ENCODE data around the gene FOSL2. TPM values are rescaled to one million over a fixed set of nuclear protein-coding genes. Genes with fewer than 3 reads are reported as not detected.

FOSL2 gene
- total and polyA plus RNA-seq, 10 of the 15 experiments (the other 5 are each of a cell fraction or from before 2014, with no cell fraction given): 0.05 to 1.3 (median 0.34) TPM

- intact Hi-C loops (cut with micrococcal nuclease; ENCODE audit: unreplicated experiment) (no loop called here), in situ Hi-C loops (cut with MboI) (no loop called here)
- BruUV-seq (replicated peaks): no TSS peak
- H3K4me1 ChIP-seq (ENCODE audit: control insufficient read depth, insufficient read depth, low read length): no peaks in the 10 kb centered on the region
- no peak overlapping the region for H3K4me2 ChIP-seq (ENCODE audit: control insufficient read depth, insufficient read depth)
- H3K27me3 ChIP-seq (replicated peaks in 1 of 2; ENCODE audit: control insufficient read depth in 2 of 2, insufficient read depth in 2 of 2, low read length in 1 of 2): no peaks in the 10 kb centered on the region; a peak in 1 of 4 replicates
- WGBS (ENCODE audit: insufficient coverage, insufficient replicate concordance, low lambda C conversion rate, missing lambda C conversion rate): 32% methylated on average over 5 of the region's 5 CpGs
- ATAC-seq: no peak
- POLR2A ChIA-PET: no interaction called here
- FAIRE-seq: no peak
- TF ChIP-seq NR2F1 (conservative IDR thresholded peaks at IDR 0.05): no peak
- TF ChIP-seq CHD2 (IDR thresholded peaks at IDR 0.05; ENCODE audit: borderline replicate concordance, low read depth, low read length): no peak
- TF ChIP-seq, protein P1, sequence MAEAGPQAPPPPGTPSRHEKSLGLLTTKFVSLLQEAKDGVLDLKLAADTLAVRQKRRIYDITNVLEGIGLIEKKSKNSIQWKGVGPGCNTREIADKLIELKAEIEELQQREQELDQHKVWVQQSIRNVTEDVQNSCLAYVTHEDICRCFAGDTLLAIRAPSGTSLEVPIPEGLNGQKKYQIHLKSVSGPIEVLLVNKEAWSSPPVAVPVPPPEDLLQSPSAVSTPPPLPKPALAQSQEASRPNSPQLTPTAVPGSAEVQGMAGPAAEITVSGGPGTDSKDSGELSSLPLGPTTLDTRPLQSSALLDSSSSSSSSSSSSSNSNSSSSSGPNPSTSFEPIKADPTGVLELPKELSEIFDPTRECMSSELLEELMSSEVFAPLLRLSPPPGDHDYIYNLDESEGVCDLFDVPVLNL (IDR thresholded peaks at IDR 0.05; ENCODE audit: low read depth, low read length): no peak
- TF ChIP-seq HDGF (IDR thresholded peaks at IDR 0.05): no peak
- no peak for TF ChIP-seq BACH1 (IDR thresholded peaks at IDR 0.05; ENCODE audit: borderline replicate concordance)
- no peak for TF ChIP-seq TCF7 (IDR thresholded peaks at IDR 0.05; ENCODE audit: borderline replicate concordance)
- no peak for TF ChIP-seq HDAC6 (IDR thresholded peaks at IDR 0.05; ENCODE audit: unreplicated experiment)
- no peak for TF ChIP-seq YY1 (IDR thresholded peaks at IDR 0.05; ENCODE audit: low read depth, low read length)
- no peak for TF ChIP-seq MEF2A (IDR thresholded peaks at IDR 0.05; ENCODE audit: insufficient read depth, low read depth, low read length)
- no peak for TF ChIP-seq BMI1 (IDR thresholded peaks at IDR 0.05; ENCODE audit: borderline replicate concordance)
- TF ChIP-seq JUND (IDR thresholded peaks at IDR 0.05; ENCODE audit: low read depth, low read length): no peak
- no peak for TF ChIP-seq MYB (IDR thresholded peaks at IDR 0.05; ENCODE audit: borderline replicate concordance, low read depth, low read length)
- TF ChIP-seq SMAD5 (IDR thresholded peaks at IDR 0.05; ENCODE audit: low read depth): no peak
- TF ChIP-seq, protein P2, sequence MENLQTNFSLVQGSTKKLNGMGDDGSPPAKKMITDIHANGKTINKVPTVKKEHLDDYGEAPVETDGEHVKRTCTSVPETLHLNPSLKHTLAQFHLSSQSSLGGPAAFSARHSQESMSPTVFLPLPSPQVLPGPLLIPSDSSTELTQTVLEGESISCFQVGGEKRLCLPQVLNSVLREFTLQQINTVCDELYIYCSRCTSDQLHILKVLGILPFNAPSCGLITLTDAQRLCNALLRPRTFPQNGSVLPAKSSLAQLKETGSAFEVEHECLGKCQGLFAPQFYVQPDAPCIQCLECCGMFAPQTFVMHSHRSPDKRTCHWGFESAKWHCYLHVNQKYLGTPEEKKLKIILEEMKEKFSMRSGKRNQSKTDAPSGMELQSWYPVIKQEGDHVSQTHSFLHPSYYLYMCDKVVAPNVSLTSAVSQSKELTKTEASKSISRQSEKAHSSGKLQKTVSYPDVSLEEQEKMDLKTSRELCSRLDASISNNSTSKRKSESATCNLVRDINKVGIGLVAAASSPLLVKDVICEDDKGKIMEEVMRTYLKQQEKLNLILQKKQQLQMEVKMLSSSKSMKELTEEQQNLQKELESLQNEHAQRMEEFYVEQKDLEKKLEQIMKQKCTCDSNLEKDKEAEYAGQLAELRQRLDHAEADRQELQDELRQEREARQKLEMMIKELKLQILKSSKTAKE (IDR thresholded peaks at IDR 0.05; ENCODE audit: low read depth, poor library complexity, severe bottlenecking): no peak
- TF ChIP-seq, protein P3, sequence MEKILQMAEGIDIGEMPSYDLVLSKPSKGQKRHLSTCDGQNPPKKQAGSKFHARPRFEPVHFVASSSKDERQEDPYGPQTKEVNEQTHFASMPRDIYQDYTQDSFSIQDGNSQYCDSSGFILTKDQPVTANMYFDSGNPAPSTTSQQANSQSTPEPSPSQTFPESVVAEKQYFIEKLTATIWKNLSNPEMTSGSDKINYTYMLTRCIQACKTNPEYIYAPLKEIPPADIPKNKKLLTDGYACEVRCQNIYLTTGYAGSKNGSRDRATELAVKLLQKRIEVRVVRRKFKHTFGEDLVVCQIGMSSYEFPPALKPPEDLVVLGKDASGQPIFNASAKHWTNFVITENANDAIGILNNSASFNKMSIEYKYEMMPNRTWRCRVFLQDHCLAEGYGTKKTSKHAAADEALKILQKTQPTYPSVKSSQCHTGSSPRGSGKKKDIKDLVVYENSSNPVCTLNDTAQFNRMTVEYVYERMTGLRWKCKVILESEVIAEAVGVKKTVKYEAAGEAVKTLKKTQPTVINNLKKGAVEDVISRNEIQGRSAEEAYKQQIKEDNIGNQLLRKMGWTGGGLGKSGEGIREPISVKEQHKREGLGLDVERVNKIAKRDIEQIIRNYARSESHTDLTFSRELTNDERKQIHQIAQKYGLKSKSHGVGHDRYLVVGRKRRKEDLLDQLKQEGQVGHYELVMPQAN (conservative IDR thresholded peaks at IDR 0.05): no peak
- TF ChIP-seq IRF4 (IDR thresholded peaks at IDR 0.05; ENCODE audit: low read depth, low read length): no peak
- TF ChIP-seq YBX1 (IDR thresholded peaks at IDR 0.05): no peak
- TF ChIP-seq HCFC1 (IDR thresholded peaks at IDR 0.05; ENCODE audit: low read length): no peak
- TF ChIP-seq WRNIP1 (IDR thresholded peaks at IDR 0.05; ENCODE audit: borderline replicate concordance, low read depth, low read length): no peak
- TF ChIP-seq, protein P4, sequence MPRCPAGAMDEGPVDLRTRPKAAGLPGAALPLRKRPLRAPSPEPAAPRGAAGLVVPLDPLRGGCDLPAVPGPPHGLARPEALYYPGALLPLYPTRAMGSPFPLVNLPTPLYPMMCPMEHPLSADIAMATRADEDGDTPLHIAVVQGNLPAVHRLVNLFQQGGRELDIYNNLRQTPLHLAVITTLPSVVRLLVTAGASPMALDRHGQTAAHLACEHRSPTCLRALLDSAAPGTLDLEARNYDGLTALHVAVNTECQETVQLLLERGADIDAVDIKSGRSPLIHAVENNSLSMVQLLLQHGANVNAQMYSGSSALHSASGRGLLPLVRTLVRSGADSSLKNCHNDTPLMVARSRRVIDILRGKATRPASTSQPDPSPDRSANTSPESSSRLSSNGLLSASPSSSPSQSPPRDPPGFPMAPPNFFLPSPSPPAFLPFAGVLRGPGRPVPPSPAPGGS (IDR thresholded peaks at IDR 0.05; ENCODE audit: borderline replicate concordance, insufficient read depth, low read depth, low read length, poor library complexity, severe bottlenecking): no peak
- SMC1A ChIA-PET (ENCODE audit: uncharacterized antibody, unreplicated experiment): no interaction called here
- DNase-seq (ENCODE audit: low read depth, low spot score): no peak
- no peaks in the 10 kb centered on the region for H3K36me3 ChIP-seq (ENCODE audit: control insufficient read depth in 2 of 2, insufficient read depth in 2 of 2, low read length in 1 of 2)
- no peaks in the 10 kb centered on the region; the same call in 2 of the 3 replicates for H3K9me3 ChIP-seq (replicated peaks; ENCODE audit: control insufficient read depth, insufficient read depth, low read length)
- no peaks in the 10 kb centered on the region for H4K20me1 ChIP-seq (ENCODE audit: control insufficient read depth, insufficient read depth)
- H3K27ac ChIP-seq (ENCODE audit: control insufficient read depth, insufficient read depth): no peak overlapping the region
- no peak overlapping the region for H2AFZ ChIP-seq (ENCODE audit: control insufficient read depth, low read depth, low read length)
- H3K9ac ChIP-seq (ENCODE audit: control insufficient read depth, insufficient read depth, low read length): no peak overlapping the region
- H3K4me3 ChIP-seq: no peak overlapping the region
- H3K79me2 ChIP-seq (ENCODE audit: control insufficient read depth, insufficient read depth, low read length): no peaks in the 10 kb centered on the region
- CTCF ChIA-PET: no interaction called here
- RAD21 ChIA-PET (ENCODE audit: unreplicated experiment): no interaction called here
Measured at GRCh38 chr2:28437918-28438317, 45.3 kb downstream of the FOSL2 start.

Data from GM12878 (cell line).